Thyroid gland (tissue), 4 donors: ENCODE results near the gene LCN12. TPM values are rescaled to one million over a fixed set of nuclear protein-coding genes. Genes with fewer than 3 reads are reported as not detected.

ENCODE experiments used
- DNase-seq, 2 donors: peaks; one replicate each; pipeline ENCODE4 v3.0.0-alpha.2; 2019
- H3K27ac ChIP-seq, 3 donors: fragments of 200-600 bp; sonication (generic); 1 replicate in 2 of 3; 2 replicates in 1 of 3; pipeline ENCODE4 v1.5.1; 2016 to 2019; ENCODE audit warnings: mild to moderate bottlenecking in 1 of 3, moderate library complexity in 1 of 3
- H3K27me3 ChIP-seq: fragments of 200-600 bp; sonication (generic); one replicate; pipeline ENCODE4 v1.5.1; 2019
- H3K36me3 ChIP-seq, 2 donors: fragments of 200-600 bp; sonication (generic); one replicate each; pipeline ENCODE4 v1.5.1; 2016 to 2019
- H3K4me1 ChIP-seq, 2 donors: fragments of 200-600 bp; sonication (generic); one replicate each; pipeline ENCODE4 v1.5.1; 2017 to 2019
- H3K4me3 ChIP-seq, 3 donors: fragments of 200-600 bp; sonication (generic); replicated peaks in 1 of 3; 1 replicate in 2 of 3; 2 replicates in 1 of 3; pipeline ENCODE4 v1.5.1; 2016; ENCODE audit warnings: mild to moderate bottlenecking in 1 of 3
- H3K9me3 ChIP-seq: fragments of 200-600 bp; sonication (generic); one replicate; pipeline ENCODE4 v1.5.1; 2017
- POLR2A ChIP-seq, 2 donors: fragments of 450-650 bp; IDR thresholded peaks; one replicate each; pipeline ENCODE4 v1.6.1; 2017; ENCODE audit warnings: antibody characterized with exemption in 2 of 2, mild to moderate bottlenecking in 2 of 2, moderate library complexity in 1 of 2
- WGBS, 2 donors: methylation state at CpG; one replicate each; pipeline ENCODE4 v1.1.5; 2017; 5-methylcytosine and 5-hydroxymethylcytosine counted together
- intact Hi-C: fragments of 100-400 bp; cut with DNase I; formaldehyde crosslinking; loops from one replicate; pipeline ENCODE4 v1.15.1; 2023
- total RNA-seq, 4 donors: library from RNA; depleted of rRNA; stranded (reverse); fragments of >200 nt; gene quantifications; one replicate each; pipeline ENCODE4 v1.2.3, GENCODE V29; 2016
- TF ChIP-seq, protein P1 (sequence below), 6 experiments: fragments of 200-600 bp in 3 of 6; fragments of 450-650 bp in 3 of 6; sonication (generic) in 3 of 6; IDR thresholded peaks; one replicate each; pipeline ENCODE4 v1.5.1; 2016 to 2019; ENCODE audit warnings: antibody characterized with exemption in 6 of 6, mild to moderate bottlenecking in 2 of 6, inconsistent platforms in 1 of 6, moderate library complexity in 1 of 6

LCN12 gene
- total RNA-seq, 4 donors from 2014 or later: 24.3 to 85.0 (median 54.0) TPM

- DNase-seq: peak; percentile 90 to 92
- WGBS, 2 donors: 22 to 40% methylated on average over 2 to 20 of the region's 35 CpGs
- Histone ChIP-seq H3K4me1 (peaks cover 46 to 69% of the 10 kb centered on the region in 2 donors), H3K36me3 (no peaks in the 10 kb centered on the region), H3K9me3 (no peaks in the 10 kb centered on the region), H3K4me3 (peak within 1 kb of the TSS; percentile 12 to 37 (median 14)), H3K27me3 (no peaks in the 10 kb centered on the region), H3K27ac (peak within 1 kb of the TSS; percentile 53 to 78 (median 69))
- TF ChIP-seq, protein P1, sequence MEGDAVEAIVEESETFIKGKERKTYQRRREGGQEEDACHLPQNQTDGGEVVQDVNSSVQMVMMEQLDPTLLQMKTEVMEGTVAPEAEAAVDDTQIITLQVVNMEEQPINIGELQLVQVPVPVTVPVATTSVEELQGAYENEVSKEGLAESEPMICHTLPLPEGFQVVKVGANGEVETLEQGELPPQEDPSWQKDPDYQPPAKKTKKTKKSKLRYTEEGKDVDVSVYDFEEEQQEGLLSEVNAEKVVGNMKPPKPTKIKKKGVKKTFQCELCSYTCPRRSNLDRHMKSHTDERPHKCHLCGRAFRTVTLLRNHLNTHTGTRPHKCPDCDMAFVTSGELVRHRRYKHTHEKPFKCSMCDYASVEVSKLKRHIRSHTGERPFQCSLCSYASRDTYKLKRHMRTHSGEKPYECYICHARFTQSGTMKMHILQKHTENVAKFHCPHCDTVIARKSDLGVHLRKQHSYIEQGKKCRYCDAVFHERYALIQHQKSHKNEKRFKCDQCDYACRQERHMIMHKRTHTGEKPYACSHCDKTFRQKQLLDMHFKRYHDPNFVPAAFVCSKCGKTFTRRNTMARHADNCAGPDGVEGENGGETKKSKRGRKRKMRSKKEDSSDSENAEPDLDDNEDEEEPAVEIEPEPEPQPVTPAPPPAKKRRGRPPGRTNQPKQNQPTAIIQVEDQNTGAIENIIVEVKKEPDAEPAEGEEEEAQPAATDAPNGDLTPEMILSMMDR (IDR thresholded peaks at IDR 0.05): peak in 1 of 6 experiments; percentile 11
- peak; percentile 11 to 63 for TF ChIP-seq POLR2A (IDR thresholded peaks at IDR 0.05)
- intact Hi-C loops: loop anchor here (5.0 kb wide), 1 partner anchor 44 kb away; the partner anchor contains the start of gene LCN12
Observed at GRCh38 chr9:136996361-136997292, 44.6 kb downstream of the LCN12 start, which contains the start of gene CLIC3. Gene CLIC3, minus strand, starts transcription at chr9:136996568. Its CDS starts 25 bp downstream, at chr9:136996543.

- H3K27me3 ChIP-seq: no peaks in the 10 kb centered on the region
- H3K4me1 ChIP-seq: peaks cover 46 to 65% of the 10 kb centered on the region in 2 donors
- TF ChIP-seq POLR2A (IDR thresholded peaks at IDR 0.05): no peak
- TF ChIP-seq, protein P1 (IDR thresholded peaks at IDR 0.05): no peak
- 81 to 83% methylated on average over 8 to 9 of the region's 10 CpGs for WGBS, 2 donors
- DNase-seq: no peak
- no peaks in the 10 kb centered on the region for H3K36me3 ChIP-seq
- no peaks in the 10 kb centered on the region for H3K9me3 ChIP-seq
- H3K4me3 ChIP-seq: peak overlapping the region in 1 of 3 donors; percentile 37
- H3K27ac ChIP-seq: peak overlapping the region; percentile 53 to 78 (median 69)
- intact Hi-C loops: loop anchor here (5.0 kb wide), 1 partner anchor 45 kb away; the partner anchor contains the start of gene LCN12
Observed at GRCh38 chr9:136997371-136997770, 45.3 kb downstream of the LCN12 start.

- intact Hi-C loops: loop anchor here (5.0 kb wide), 1 partner anchor 46 kb away; the partner anchor contains the start of gene LCN12
- Histone ChIP-seq H3K27ac (peak overlapping the region; percentile 53 to 78 (median 69)), H3K36me3 (no peaks in the 10 kb centered on the region), H3K9me3 (no peaks in the 10 kb centered on the region), H3K4me1 (peaks cover 42 to 60% of the 10 kb centered on the region in 2 donors), H3K27me3 (no peaks in the 10 kb centered on the region), H3K4me3 (no peak overlapping the region)
- DNase-seq: no peak
- WGBS, 2 donors: 64 to 72% methylated on average over 18 of the region's 18 CpGs
- no peak for TF ChIP-seq POLR2A (IDR thresholded peaks at IDR 0.05)
Observed at GRCh38 chr9:136997830-136998234, 45.8 kb downstream of the LCN12 start.

GRCh38 chr9:137000177-137000930, 48.3 kb downstream of the LCN12 start:
- DNase-seq: no peak
- WGBS, 2 donors: 72 to 85% methylated on average over 9 to 10 of the region's 10 CpGs
- Histone ChIP-seq H3K9me3 (no peaks in the 10 kb centered on the region), H3K4me3 (no peak overlapping the region), H3K4me1 (peaks cover 19 to 35% of the 10 kb centered on the region in 2 donors), H3K27me3 (no peaks in the 10 kb centered on the region), H3K27ac (no peak overlapping the region), H3K36me3 (no peaks in the 10 kb centered on the region)
- intact Hi-C loops: no loop called here
- no peak for TF ChIP-seq POLR2A (IDR thresholded peaks at IDR 0.05)
- TF ChIP-seq, protein P1 (IDR thresholded peaks at IDR 0.05): no peak
